ENCODE data around the gene TNFRSF1A. TPM values are rescaled to one million over a fixed set of nuclear protein-coding genes. Genes with fewer than 3 reads are reported as not detected.
A peak's percentile ranks its signal among the peaks of the same experiment; 100 is the strongest.

Gene TNFRSF1A
- total RNA-seq, 4 donors from 2014 or later, result 279 to 689 (median 317) TPM

DNA sequence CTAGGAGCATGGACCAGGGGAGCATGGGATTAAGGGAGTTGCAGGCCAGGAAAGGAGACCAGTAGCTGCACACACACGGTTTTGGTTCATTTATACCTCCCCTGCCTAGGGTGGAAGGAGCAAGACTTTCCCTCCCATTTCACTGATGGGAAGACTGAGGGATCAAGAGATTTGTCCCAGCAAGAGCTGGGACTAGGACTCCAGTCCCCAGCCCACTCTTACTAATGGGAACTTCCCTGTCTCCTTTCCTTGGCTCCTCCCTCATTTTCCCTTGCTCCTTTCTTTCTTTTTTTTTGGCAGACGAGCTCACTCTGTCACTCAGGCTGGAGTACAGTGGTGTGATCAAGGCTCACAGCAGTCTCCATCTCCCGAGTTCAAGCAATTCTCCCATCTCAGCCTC, 20.5 kb upstream of the TNFRSF1A start:
- no peak for TF ChIP-seq CTCF (IDR thresholded peaks at IDR 0.05)
- DNase-seq (ENCODE audit: low spot score), result no peak
- ATAC-seq (ENCODE audit: low FRiP score), result no peak

DNA sequence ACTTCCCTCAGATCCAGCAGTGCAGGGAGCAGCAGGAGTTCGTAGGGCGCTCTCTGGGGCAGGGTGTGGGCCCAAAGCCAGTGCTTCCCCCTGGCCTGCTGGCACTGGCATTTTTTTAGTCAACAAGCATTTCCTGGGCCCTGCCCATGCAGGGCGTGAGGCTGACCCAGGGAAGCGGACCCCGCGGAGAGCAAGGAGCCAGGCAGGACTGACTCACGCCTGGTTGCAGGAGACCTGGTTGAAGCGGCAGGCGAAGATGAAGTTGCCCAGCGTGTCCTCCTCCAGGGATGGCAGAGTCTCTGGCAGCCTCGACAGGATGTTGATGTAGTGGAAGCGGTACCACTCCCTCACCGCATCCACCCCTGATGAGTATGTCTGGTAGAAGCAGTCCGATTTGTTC, 20.0 kb upstream of the TNFRSF1A start:
- TF ChIP-seq CTCF (IDR thresholded peaks at IDR 0.05), result no peak
- DNase-seq (ENCODE audit: low spot score) (no peak), ATAC-seq (ENCODE audit: low FRiP score) (peak; percentile 86)

DNA sequence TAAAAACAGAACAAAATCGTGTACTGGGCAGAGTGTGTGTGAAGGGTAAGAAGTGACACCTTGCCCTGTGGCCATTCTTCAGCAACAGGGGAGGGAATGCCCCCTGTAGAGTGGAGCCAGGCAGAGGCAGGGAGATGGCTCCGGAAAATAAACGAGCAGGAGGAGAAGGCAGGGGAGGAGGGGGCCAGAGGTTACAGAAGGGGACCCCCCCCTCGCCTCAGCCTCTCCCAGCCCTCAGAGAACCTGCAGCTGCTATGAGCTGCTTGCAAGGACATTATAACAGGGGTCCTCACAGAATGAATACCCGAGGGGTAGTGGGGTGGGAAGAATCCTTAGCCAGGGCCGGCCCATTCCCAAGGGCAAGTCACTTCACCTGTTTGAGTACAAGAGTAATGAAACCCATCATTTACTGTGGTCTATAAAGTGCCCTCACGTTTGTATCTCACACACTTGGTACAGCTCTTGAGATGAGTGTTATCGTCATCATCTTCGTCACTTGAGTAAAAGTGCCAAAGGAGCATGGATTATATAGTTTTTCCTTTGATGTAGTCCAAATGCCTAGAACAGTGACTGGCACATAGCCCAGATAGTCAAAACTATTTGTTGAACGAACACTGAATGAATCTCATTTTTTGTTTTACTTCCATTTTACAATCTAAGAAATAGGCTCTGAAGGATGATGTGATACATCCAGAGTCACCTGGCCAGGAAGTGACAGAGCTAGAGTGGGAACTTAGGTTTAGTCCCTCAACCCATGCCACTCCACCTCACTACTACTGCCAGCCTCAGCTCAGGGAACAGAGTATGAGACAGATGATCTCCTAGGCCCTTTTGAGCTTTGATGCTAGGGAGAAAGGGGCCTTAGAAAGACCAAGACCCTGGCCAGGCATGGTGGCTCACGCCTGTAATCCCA, 19.0 kb upstream of the TNFRSF1A start:
- TF ChIP-seq CTCF (IDR thresholded peaks at IDR 0.05), result no peak
- ATAC-seq (ENCODE audit: low FRiP score) (no peak), DNase-seq (ENCODE audit: low spot score) (no peak)

- no peak for ATAC-seq (ENCODE audit: low FRiP score)
- no peak for DNase-seq (ENCODE audit: low spot score)
- no peak for TF ChIP-seq CTCF (IDR thresholded peaks at IDR 0.05)
Measured at GRCh38 chr12:6360080-6360571, 18.2 kb upstream of the TNFRSF1A start.

- no peak for DNase-seq (ENCODE audit: low spot score)
- ATAC-seq (ENCODE audit: low FRiP score), result no peak
- no peak for TF ChIP-seq CTCF (IDR thresholded peaks at IDR 0.05)
Measured at GRCh38 chr12:6358881-6359280, 17.0 kb upstream of the TNFRSF1A start.

- no peak for TF ChIP-seq CTCF (IDR thresholded peaks at IDR 0.05)
- no peak for DNase-seq (ENCODE audit: low spot score)
- ATAC-seq (ENCODE audit: low FRiP score), result no peak
Measured at GRCh38 chr12:6356374-6356820, 14.5 kb upstream of the TNFRSF1A start.
